Erythroblast (primary cell): ENCODE results near the gene EYA4.

Experiments
- GATA1 ChIP-seq: IDR thresholded peaks from 2 replicates; pipeline ENCODE4 v1.6.1; 2011; ENCODE audit warnings: low read depth, mild to moderate bottlenecking, control low read depth, low read length, moderate library complexity
- POLR2A ChIP-seq: IDR thresholded peaks from 2 replicates; pipeline ENCODE4 v1.6.1; 2011; ENCODE audit warnings: mild to moderate bottlenecking, low read length

GRCh38 chr6:133408543-133408942 is 167.4 kb downstream of the EYA4 start:
- TF ChIP-seq POLR2A (no peak), GATA1 (no peak)
